Skeletal muscle tissue (tissue), 4 donors: ENCODE results near the gene PIWIL1. TPM values are rescaled to one million over a fixed set of nuclear protein-coding genes. Genes with fewer than 3 reads are reported as not detected.

Experiments
- H3K27ac ChIP-seq: one replicate; pipeline ENCODE4 v1.7.0; 2013; ENCODE audit warnings: mild to moderate bottlenecking, low read depth, low read length, inconsistent platforms
- H3K27me3 ChIP-seq, 3 donors: one replicate each; pipeline ENCODE4 v1.7.0; 2013; ENCODE audit warnings: low read length in 3 of 3; ENCODE audit not compliant: control insufficient read depth in 3 of 3, insufficient read depth in 3 of 3
- H3K36me3 ChIP-seq, 3 donors: one replicate each; pipeline ENCODE4 v1.7.0; 2013; ENCODE audit warnings: low read length in 3 of 3; ENCODE audit not compliant: control insufficient read depth in 3 of 3, insufficient read depth in 3 of 3
- H3K4me1 ChIP-seq, 3 donors: one replicate each; pipeline ENCODE4 v1.7.0; 2013; ENCODE audit warnings: low read length in 3 of 3, mild to moderate bottlenecking in 3 of 3; ENCODE audit not compliant: control insufficient read depth in 3 of 3, insufficient read depth in 3 of 3
- H3K4me3 ChIP-seq, 3 donors: one replicate each; pipeline ENCODE4 v1.7.0; 2013; ENCODE audit warnings: low read length in 3 of 3
- H3K9ac ChIP-seq, 3 donors: one replicate each; pipeline ENCODE4 v1.7.0; 2013; ENCODE audit warnings: low read length in 3 of 3, mild to moderate bottlenecking in 3 of 3, moderate library complexity in 2 of 3, low read depth in 1 of 3
- H3K9me3 ChIP-seq, 3 donors: one replicate each; pipeline ENCODE4 v1.7.0; 2013; ENCODE audit warnings: low read length in 3 of 3; ENCODE audit not compliant: control insufficient read depth in 3 of 3
- total RNA-seq: library from RNA; depleted of rRNA; stranded (reverse); fragments of >200 nt; gene quantifications from one replicate; pipeline ENCODE4 v1.2.3, GENCODE V29; 2014
- donor health status: Osteomylitis.

The PIWIL1 gene
- total RNA-seq, 1 donor from 2014 or later, result not detected

GRCh38 chr12:130347588-130347987 is 9.9 kb downstream of the PIWIL1 start:
- no peaks in the 10 kb centered on the region for H3K36me3 ChIP-seq
- no peak overlapping the region for H3K27ac ChIP-seq

DNA sequence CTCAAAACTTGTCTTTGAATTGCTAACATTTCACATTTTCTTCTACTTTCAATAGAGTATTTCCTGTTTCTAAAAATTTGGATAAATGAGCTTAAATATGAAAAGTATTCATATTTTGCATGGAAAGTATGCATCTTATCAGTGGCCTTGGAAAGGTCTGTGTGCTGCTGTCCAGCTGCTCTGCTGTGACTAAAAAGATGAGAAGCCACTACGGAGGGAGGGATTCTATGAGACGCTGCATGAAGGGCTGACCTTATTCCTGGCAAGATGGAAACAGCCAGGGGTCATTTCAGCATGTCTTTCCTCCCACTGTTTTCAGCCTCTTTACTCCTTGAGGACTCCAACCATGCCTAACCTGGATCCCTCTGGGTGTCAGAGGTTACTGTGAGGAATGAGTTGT is 13.0 kb downstream of the PIWIL1 start:
- Histone ChIP-seq H3K27ac (no peak overlapping the region), H3K9ac (no peak overlapping the region), H3K9me3 (no peaks in the 10 kb centered on the region), H3K4me3 (no peak overlapping the region), H3K36me3 (no peaks in the 10 kb centered on the region), H3K4me1 (no peaks in the 10 kb centered on the region), H3K27me3 (peaks cover 3 to 23% (median 6%) of the 10 kb centered on the region in 3 donors)

More at GRCh38 chr12:130347588-130347987, 9.9 kb downstream of the PIWIL1 start:
- H3K9me3 ChIP-seq, result no peaks in the 10 kb centered on the region
- no peak overlapping the region for H3K9ac ChIP-seq
- no peaks in the 10 kb centered on the region for H3K4me1 ChIP-seq
- peaks cover 0 to 13% (median 3%) of the 10 kb centered on the region in 3 donors for H3K27me3 ChIP-seq
- H3K4me3 ChIP-seq, result no peak overlapping the region

- no peaks in the 10 kb centered on the region for H3K4me1 ChIP-seq
- no peaks in the 10 kb centered on the region for H3K9me3 ChIP-seq
- H3K36me3 ChIP-seq, result no peaks in the 10 kb centered on the region
- H3K9ac ChIP-seq, result no peak overlapping the region
- no peak overlapping the region for H3K27ac ChIP-seq
- no peak overlapping the region for H3K4me3 ChIP-seq
- peaks cover 3 to 25% (median 6%) of the 10 kb centered on the region in 3 donors for H3K27me3 ChIP-seq
Observed at GRCh38 chr12:130351326-130351725, 13.6 kb downstream of the PIWIL1 start.

GRCh38 chr12:130353081-130353480 is 15.4 kb downstream of the PIWIL1 start:
- Histone ChIP-seq H3K9me3 (no peaks in the 10 kb centered on the region), H3K27ac (no peak overlapping the region), H3K4me1 (no peaks in the 10 kb centered on the region), H3K4me3 (no peak overlapping the region), H3K9ac (no peak overlapping the region), H3K36me3 (no peaks in the 10 kb centered on the region), H3K27me3 (peaks cover 6 to 28% (median 14%) of the 10 kb centered on the region in 3 donors)

DNA sequence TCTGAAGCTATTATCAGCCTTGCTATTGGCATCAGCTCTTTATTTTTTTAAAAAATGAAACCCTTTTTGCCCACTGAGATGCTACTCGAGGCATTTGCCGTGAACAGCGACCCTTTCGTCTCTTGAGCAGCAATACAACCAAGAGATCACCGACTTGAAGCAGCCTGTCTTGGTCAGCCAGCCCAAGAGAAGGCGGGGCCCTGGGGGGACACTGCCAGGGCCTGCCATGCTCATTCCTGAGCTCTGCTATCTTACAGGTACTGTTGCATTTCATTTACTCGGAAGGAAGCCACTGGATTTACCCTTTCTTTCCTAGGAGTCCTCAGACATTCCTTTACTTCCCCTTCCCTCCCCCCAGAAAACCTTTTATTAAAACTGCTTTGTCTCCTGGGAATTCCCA is 16.7 kb downstream of the PIWIL1 start:
- no peaks in the 10 kb centered on the region for H3K4me1 ChIP-seq
- no peaks in the 10 kb centered on the region for H3K36me3 ChIP-seq
- no peak overlapping the region for H3K4me3 ChIP-seq
- no peak overlapping the region for H3K9ac ChIP-seq
- peaks cover 6 to 38% (median 18%) of the 10 kb centered on the region in 3 donors for H3K27me3 ChIP-seq
- H3K27ac ChIP-seq, result no peak overlapping the region
- no peaks in the 10 kb centered on the region for H3K9me3 ChIP-seq

GRCh38 chr12:130356222-130356621 is 18.5 kb downstream of the PIWIL1 start:
- H3K36me3 ChIP-seq, result no peaks in the 10 kb centered on the region
- no peak overlapping the region for H3K4me3 ChIP-seq
- no peaks in the 10 kb centered on the region for H3K4me1 ChIP-seq
- no peak overlapping the region for H3K27ac ChIP-seq
- no peaks in the 10 kb centered on the region for H3K9me3 ChIP-seq
- no peak overlapping the region for H3K9ac ChIP-seq
- H3K27me3 ChIP-seq, result peaks cover 6 to 41% (median 18%) of the 10 kb centered on the region in 3 donors

DNA sequence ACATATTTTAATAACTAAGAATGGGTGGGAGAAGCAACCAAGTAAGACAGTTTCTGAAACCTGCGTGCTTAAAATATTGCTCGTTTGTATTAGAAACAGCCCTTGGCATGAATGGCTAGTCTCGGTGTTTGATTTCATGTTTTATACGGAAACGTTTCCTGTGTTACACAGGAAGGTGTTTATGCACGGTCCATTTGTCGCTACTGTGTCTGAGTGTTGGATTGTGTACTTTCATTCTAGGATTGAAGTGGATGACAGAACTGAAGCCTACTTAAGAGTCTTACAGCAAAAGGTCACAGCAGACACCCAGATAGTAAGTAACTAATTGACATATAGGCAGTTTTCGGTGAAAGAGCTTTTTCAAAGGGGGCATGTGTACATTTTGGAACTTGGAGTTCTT is 19.6 kb downstream of the PIWIL1 start:
- Histone ChIP-seq H3K27me3 (peaks cover 6 to 37% (median 18%) of the 10 kb centered on the region in 3 donors), H3K9ac (no peak overlapping the region), H3K27ac (no peak overlapping the region), H3K9me3 (no peaks in the 10 kb centered on the region), H3K4me3 (no peak overlapping the region), H3K36me3 (no peaks in the 10 kb centered on the region), H3K4me1 (no peaks in the 10 kb centered on the region)

DNA sequence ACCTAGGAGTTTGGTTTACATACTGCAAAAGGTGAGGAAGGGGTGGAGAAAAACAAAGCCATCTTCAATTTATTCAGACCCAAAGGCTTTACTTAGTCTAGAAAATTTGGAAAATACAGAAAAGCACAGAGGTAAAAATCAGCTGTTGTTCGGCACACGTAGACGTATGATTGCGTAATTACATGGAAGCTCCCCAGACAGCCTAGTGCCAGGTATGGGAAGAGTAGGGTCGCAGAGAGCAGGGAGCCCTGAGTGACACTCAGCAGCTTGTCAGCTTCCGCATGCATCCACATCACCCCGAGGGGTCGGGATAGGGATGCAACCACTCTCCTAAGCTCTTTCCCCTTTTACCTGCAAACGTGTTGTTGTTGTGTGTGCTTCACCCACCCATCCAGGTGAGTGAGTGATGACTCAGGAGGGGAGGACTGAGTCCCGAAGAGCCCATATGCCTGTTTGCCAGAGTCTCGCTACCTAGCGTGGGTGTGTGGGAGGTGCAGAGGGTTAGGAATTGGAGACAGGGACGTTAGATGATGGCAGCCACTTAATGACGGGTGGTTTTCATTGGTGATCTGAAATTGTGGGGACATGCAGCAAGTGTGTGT is 20.1 kb downstream of the PIWIL1 start:
- no peak overlapping the region for H3K4me3 ChIP-seq
- H3K36me3 ChIP-seq, result no peaks in the 10 kb centered on the region
- H3K4me1 ChIP-seq, result no peaks in the 10 kb centered on the region
- H3K9me3 ChIP-seq, result no peaks in the 10 kb centered on the region
- H3K27me3 ChIP-seq, result peaks cover 6 to 31% (median 18%) of the 10 kb centered on the region in 3 donors
- H3K9ac ChIP-seq, result no peak overlapping the region
- no peak overlapping the region for H3K27ac ChIP-seq

DNA sequence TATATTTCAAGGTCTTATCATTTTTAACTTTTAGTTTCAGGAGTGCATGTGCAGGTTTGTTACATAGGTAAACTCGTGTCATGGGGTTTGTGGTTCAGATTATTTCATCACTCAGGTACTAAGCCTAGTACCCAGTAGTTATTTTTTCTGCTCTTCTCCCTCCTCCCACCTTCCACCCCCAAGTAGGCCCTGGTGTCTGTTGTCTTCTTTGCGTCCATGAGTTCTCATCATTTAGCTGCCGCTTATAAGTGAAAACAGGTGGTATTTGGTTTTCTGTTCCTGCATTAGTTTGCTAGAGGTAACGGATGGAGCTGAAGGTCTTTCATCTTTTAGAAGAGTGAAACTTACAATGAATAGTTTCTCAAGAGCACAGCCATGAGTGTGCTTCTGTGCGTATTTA is 24.4 kb downstream of the PIWIL1 start:
- H3K9ac ChIP-seq, result no peak overlapping the region
- H3K4me3 ChIP-seq, result no peak overlapping the region
- peaks cover 0 to 24% (median 15%) of the 10 kb centered on the region in 3 donors for H3K27me3 ChIP-seq

GRCh38 chr12:130364578-130364977 is 26.9 kb downstream of the PIWIL1 start:
- no peak overlapping the region for H3K9ac ChIP-seq
- H3K4me1 ChIP-seq, result no peaks in the 10 kb centered on the region
- no peak overlapping the region for H3K4me3 ChIP-seq
- H3K27ac ChIP-seq, result no peak overlapping the region
- no peaks in the 10 kb centered on the region for H3K36me3 ChIP-seq
- H3K27me3 ChIP-seq, result peaks cover 0 to 15% (median 2%) of the 10 kb centered on the region in 3 donors
- peaks cover 0 to 2% (median 0%) of the 10 kb centered on the region in 3 donors for H3K9me3 ChIP-seq

More for the DNA sequence above, 24.4 kb downstream of the PIWIL1 start:
- H3K9me3 ChIP-seq, result no peaks in the 10 kb centered on the region
- no peaks in the 10 kb centered on the region for H3K36me3 ChIP-seq
- no peak overlapping the region for H3K27ac ChIP-seq
- no peaks in the 10 kb centered on the region for H3K4me1 ChIP-seq
